ENCODE results near the gene TRMT2B. TPM values are rescaled to one million over a fixed set of nuclear protein-coding genes. Genes with fewer than 3 reads are reported as not detected.
A peak's percentile ranks its signal among the peaks of the same experiment; 100 is the strongest.

The TRMT2B gene
- total and polyA plus RNA-seq, 2 of the 13 experiments (the other 11 are each of a cell fraction or from before 2014, with no cell fraction given), result 7.0 to 11.2 TPM

DNA sequence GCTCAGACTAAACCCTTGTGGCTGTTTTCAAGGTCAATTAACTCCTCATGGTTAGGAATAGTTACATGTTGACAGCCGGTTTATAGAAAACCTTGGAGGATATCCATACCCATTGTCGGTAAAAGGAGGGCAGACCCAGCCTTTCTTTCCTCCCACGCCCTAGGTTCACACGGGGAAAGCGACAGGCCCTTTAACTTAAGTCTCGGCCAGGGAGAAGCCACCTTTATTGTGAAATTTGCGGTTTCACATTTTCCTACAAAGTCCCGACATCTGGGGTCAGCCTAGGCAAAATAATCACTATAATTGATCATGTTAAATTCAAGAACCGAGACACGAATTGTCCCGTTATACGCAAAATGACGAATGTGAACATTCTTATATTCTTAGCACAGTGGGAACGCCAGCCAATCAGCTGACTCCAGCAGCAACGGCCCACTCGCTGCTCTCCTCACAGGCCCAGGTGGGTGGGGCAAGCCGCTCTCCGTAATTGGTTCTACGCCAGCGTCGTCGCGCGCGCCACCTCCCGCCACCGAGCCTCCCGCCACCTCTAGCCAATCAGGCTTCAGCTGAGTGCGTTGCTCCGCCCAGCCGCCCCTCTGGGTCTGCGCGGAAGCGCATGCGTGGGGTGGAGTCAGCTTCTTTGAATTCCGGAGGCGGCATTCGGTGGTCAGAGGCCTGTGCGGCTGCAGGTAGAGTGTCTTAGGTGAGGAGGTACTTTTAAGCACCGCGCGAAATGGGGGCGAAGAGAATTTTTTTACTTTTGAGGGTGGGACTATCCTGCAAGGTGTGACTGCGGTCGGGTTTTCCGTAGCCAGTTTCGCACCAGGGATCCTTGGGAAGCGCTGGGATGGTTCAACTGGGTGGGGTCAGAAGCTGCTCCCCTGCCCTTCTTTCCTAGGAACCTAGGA, 45.9 kb upstream of the TRMT2B start, which contains the start of gene CENPI (continued):
- no peak for TF ChIP-seq ZNF317 (CRISPR knock-in tag; IDR thresholded peaks at IDR 0.05)
- TF ChIP-seq YY1 (IDR thresholded peaks at IDR 0.05; ENCODE audit: insufficient read depth, insufficient replicate concordance, low read depth, low read length), result no peak
- peak; percentile 83 for TF ChIP-seq ZMYM4 (CRISPR knock-in tag; IDR thresholded peaks at IDR 0.05)
- TF ChIP-seq, protein P1, sequence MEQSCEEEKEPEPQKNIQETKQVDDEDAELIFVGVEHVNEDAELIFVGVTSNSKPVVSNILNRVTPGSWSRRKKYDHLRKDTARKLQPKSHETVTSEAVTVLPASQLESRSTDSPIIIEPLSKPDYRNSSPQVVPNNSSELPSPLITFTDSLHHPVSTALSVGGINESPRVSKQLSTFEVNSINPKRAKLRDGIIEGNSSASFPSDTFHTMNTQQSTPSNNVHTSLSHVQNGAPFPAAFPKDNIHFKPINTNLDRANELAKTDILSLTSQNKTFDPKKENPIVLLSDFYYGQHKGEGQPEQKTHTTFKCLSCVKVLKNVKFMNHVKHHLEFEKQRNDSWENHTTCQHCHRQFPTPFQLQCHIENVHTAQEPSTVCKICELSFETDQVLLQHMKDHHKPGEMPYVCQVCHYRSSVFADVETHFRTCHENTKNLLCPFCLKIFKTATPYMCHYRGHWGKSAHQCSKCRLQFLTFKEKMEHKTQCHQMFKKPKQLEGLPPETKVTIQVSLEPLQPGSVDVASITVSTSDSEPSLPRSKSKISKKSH (CRISPR knock-in tag; IDR thresholded peaks at IDR 0.05; ENCODE audit: borderline replicate concordance), result no peak; the same call in 1 of the 2 replicates
- TF ChIP-seq ZNF333 (CRISPR knock-in tag; IDR thresholded peaks at IDR 0.05; ENCODE audit: borderline replicate concordance), result no peak
- no peak for TF ChIP-seq ELF3 (CRISPR knock-in tag; IDR thresholded peaks at IDR 0.05)
- peak; percentile 16; the same call in 1 of the 2 replicates for TF ChIP-seq MAFF (IDR thresholded peaks at IDR 0.05; ENCODE audit: low read depth, low read length)
- no peak for TF ChIP-seq CENPT (CRISPR knock-in tag; IDR thresholded peaks at IDR 0.05; ENCODE audit: low read depth)
- TF ChIP-seq RFX5 (IDR thresholded peaks at IDR 0.05; ENCODE audit: low read depth, low read length), result peak; percentile 56; the same call in 1 of the 2 replicates
- TF ChIP-seq GABPB1 (CRISPR knock-in tag; IDR thresholded peaks at IDR 0.05), result peak; percentile 60; the same call in 1 of the 2 replicates
- no peak for TF ChIP-seq ERF (CRISPR knock-in tag; IDR thresholded peaks at IDR 0.05)
- no peak for TF ChIP-seq BHLHE40 (IDR thresholded peaks at IDR 0.05; ENCODE audit: low read length)
- no peak for TF ChIP-seq CHCHD3 (CRISPR knock-in tag; IDR thresholded peaks at IDR 0.05)
- TF ChIP-seq ARNT2 (CRISPR knock-in tag; IDR thresholded peaks at IDR 0.05; ENCODE audit: low read depth), result peak; percentile 62
- TF ChIP-seq ZNF781 (CRISPR knock-in tag; IDR thresholded peaks at IDR 0.05; ENCODE audit: borderline replicate concordance, not compliant biosample characterization), result no peak
- TF ChIP-seq, protein P2, sequence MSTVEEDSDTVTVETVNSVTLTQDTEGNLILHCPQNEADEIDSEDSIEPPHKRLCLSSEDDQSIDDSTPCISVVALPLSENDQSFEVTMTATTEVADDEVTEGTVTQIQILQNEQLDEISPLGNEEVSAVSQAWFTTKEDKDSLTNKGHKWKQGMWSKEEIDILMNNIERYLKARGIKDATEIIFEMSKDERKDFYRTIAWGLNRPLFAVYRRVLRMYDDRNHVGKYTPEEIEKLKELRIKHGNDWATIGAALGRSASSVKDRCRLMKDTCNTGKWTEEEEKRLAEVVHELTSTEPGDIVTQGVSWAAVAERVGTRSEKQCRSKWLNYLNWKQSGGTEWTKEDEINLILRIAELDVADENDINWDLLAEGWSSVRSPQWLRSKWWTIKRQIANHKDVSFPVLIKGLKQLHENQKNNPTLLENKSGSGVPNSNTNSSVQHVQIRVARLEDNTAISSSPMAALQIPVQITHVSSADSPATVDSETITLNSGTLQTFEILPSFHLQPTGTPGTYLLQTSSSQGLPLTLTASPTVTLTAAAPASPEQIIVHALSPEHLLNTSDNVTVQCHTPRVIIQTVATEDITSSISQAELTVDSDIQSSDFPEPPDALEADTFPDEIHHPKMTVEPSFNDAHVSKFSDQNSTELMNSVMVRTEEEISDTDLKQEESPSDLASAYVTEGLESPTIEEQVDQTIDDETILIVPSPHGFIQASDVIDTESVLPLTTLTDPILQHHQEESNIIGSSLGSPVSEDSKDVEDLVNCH (CRISPR knock-in tag; IDR thresholded peaks at IDR 0.05), result no peak
- TF ChIP-seq, protein P3, sequence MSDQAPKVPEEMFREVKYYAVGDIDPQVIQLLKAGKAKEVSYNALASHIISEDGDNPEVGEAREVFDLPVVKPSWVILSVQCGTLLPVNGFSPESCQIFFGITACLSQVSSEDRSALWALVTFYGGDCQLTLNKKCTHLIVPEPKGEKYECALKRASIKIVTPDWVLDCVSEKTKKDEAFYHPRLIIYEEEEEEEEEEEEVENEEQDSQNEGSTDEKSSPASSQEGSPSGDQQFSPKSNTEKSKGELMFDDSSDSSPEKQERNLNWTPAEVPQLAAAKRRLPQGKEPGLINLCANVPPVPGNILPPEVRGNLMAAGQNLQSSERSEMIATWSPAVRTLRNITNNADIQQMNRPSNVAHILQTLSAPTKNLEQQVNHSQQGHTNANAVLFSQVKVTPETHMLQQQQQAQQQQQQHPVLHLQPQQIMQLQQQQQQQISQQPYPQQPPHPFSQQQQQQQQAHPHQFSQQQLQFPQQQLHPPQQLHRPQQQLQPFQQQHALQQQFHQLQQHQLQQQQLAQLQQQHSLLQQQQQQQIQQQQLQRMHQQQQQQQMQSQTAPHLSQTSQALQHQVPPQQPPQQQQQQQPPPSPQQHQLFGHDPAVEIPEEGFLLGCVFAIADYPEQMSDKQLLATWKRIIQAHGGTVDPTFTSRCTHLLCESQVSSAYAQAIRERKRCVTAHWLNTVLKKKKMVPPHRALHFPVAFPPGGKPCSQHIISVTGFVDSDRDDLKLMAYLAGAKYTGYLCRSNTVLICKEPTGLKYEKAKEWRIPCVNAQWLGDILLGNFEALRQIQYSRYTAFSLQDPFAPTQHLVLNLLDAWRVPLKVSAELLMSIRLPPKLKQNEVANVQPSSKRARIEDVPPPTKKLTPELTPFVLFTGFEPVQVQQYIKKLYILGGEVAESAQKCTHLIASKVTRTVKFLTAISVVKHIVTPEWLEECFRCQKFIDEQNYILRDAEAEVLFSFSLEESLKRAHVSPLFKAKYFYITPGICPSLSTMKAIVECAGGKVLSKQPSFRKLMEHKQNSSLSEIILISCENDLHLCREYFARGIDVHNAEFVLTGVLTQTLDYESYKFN (CRISPR knock-in tag; conservative IDR thresholded peaks at IDR 0.05), result no peak
- peak; percentile 69 for TF ChIP-seq SPEN (CRISPR knock-in tag; IDR thresholded peaks at IDR 0.05; ENCODE audit: low read depth)
- TF ChIP-seq IRF9 (CRISPR knock-in tag; IDR thresholded peaks at IDR 0.05; ENCODE audit: borderline replicate concordance), result 0 out of 2 replicates have a peak, but pooled peaks have one; percentile 35
- TF ChIP-seq TBL1XR1 (IDR thresholded peaks at IDR 0.05; ENCODE audit: borderline replicate concordance, low read length, partially characterized antibody), result no peak
